Measurements from ENCODE around the gene ANGPTL2. TPM values are rescaled to one million over a fixed set of nuclear protein-coding genes. Genes with fewer than 3 reads are reported as not detected.

The ANGPTL2 gene
- total RNA-seq, 1 experiment from 2014 or later = 5.1 TPM

DNA sequence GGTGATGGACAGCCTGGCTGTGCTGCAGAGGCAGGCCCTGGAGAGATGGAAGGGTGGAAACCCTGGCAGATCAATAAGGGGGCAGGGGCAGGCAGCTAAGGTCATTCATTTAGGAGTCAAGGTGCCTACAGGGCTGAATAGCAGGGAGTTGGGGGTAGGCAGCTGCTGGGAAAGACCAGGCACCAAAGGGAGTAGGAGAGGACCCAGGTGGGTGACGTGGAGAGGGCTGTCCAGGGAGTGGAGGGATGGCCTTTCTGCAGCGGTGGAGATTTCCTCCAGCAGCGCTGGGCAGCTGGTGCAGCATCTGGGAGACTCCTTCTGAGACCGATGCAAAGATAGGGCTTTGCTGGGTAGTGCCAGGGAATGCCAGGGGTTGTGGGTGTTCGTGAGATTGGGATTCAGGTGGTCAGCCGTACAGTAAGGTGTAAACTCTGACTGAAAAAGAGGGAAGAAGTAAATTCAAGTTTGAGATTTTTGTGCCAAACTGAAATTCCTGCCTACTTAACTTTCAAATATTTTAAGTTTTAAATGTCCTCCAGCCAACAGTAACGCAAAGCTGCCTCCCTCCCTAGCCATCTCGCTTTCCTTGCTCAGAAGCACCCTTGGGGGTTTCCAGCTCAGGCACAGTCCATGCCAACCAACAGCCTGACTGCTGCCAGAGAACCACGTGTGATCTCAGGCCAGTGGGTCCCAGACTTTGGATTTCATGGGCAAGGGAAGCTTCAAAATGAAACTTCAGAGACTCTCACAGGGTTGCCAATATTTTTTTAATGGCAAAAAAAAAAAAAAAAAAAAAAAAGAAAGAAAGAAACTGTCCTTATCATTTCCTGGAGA, 18.6 kb upstream of the ANGPTL2 start:
- Histone ChIP-seq H2AFZ (ENCODE audit: low read length) (no peak overlapping the region), H4K5ac (ENCODE audit: insufficient read length, low read depth, low read length) (no peak overlapping the region), H3K4ac (ENCODE audit: low read depth, low read length) (no peak overlapping the region), H4K91ac (ENCODE audit: insufficient read length, low read depth, low read length) (no peak overlapping the region), H4K20me1 (ENCODE audit: control insufficient read depth, insufficient read depth, insufficient read length) (no peaks in the 10 kb centered on the region), H3K4me2 (ENCODE audit: insufficient read depth, insufficient read length, low read length) (no peak overlapping the region), H3K27ac (ENCODE audit: insufficient read length, low read depth, low read length) (no peak overlapping the region), H3T11ph (ENCODE audit: low read length) (no peak overlapping the region), H2BK120ac (ENCODE audit: low read depth, low read length, poor library complexity, severe bottlenecking) (no peak overlapping the region), H3K18ac (ENCODE audit: insufficient read length, low read depth, low read length) (no peak overlapping the region), H3K79me2 (ENCODE audit: insufficient read depth, low read length) (no peaks in the 10 kb centered on the region), H3K14ac (ENCODE audit: insufficient read depth, low read length) (peak overlapping the region; percentile 23; the same call in 1 of the 2 replicates), H3K9me3 (ENCODE audit: control insufficient read depth, low read depth, low read length) (no peaks in the 10 kb centered on the region), H2BK5ac (ENCODE audit: insufficient read length, low read length) (no peak overlapping the region), H3K23me2 (ENCODE audit: insufficient read length, low read depth, low read length, poor library complexity, severe bottlenecking) (no peaks in the 10 kb centered on the region), H3K23ac (ENCODE audit: insufficient read length, low read depth, low read length) (no peak overlapping the region), H2BK15ac (ENCODE audit: low read depth, low read length) (no peak overlapping the region), H3K27me3 (ENCODE audit: insufficient read depth, low read length) (no peaks in the 10 kb centered on the region), H2AK5ac (ENCODE audit: insufficient read length, low read length) (no peak overlapping the region), H2BK12ac (ENCODE audit: insufficient read length, low read depth, low read length) (no peak overlapping the region), H2BK20ac (ENCODE audit: low read depth, low read length, poor library complexity, severe bottlenecking) (no peak overlapping the region), H3K79me1 (ENCODE audit: insufficient read depth, low read depth, low read length, poor library complexity, severe bottlenecking) (no peaks in the 10 kb centered on the region), H4K8ac (replicated peaks; ENCODE audit: insufficient read length, low read depth, low read length) (no peak overlapping the region), H3K4me1 (ENCODE audit: insufficient read depth, low read length) (peaks cover 2% of the 10 kb centered on the region; the same call in 1 of the 2 replicates), H3K9ac (ENCODE audit: extremely low read depth, insufficient read length, low read length) (no peak overlapping the region), H3K56ac (ENCODE audit: insufficient read length, low read depth, low read length) (no peak overlapping the region)
- H3K9me3 Mint-ChIP-seq = no peaks in the 10 kb centered on the region
- H3K4me3 Mint-ChIP-seq = no peak overlapping the region
- TF ChIP-seq, protein P1, sequence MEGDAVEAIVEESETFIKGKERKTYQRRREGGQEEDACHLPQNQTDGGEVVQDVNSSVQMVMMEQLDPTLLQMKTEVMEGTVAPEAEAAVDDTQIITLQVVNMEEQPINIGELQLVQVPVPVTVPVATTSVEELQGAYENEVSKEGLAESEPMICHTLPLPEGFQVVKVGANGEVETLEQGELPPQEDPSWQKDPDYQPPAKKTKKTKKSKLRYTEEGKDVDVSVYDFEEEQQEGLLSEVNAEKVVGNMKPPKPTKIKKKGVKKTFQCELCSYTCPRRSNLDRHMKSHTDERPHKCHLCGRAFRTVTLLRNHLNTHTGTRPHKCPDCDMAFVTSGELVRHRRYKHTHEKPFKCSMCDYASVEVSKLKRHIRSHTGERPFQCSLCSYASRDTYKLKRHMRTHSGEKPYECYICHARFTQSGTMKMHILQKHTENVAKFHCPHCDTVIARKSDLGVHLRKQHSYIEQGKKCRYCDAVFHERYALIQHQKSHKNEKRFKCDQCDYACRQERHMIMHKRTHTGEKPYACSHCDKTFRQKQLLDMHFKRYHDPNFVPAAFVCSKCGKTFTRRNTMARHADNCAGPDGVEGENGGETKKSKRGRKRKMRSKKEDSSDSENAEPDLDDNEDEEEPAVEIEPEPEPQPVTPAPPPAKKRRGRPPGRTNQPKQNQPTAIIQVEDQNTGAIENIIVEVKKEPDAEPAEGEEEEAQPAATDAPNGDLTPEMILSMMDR (conservative IDR thresholded peaks at IDR 0.05) = no peak
- 0 out of 7 replicates have a peak overlapping the region, but pooled peaks of 2 of the 3 experiments have one; percentile 3 to 28 for H3K27ac Mint-ChIP-seq
- WGBS (ENCODE audit: extremely low coverage, insufficient read length, low lambda C conversion rate) = no CpG with 5 or more reads among the region's 9 CpGs
- DNase-seq = peak; percentile 17
- H3K4me1 Mint-ChIP-seq = peaks cover 15 to 22% of the 10 kb centered on the region in 2 experiments
- H3K27me3 Mint-ChIP-seq (ENCODE audit: low read depth) = no peaks in the 10 kb centered on the region; the same call in 1 of the 2 replicates
- H3K36me3 Mint-ChIP-seq (ENCODE audit: insufficient read depth in 1 of 3, low read depth in 3 of 3) = no peaks in the 10 kb centered on the region
